CD4-positive, CD25-positive, alpha-beta regulatory T cell (primary cell): Measurements from ENCODE around the gene TGFB1. TPM values are rescaled to one million over a fixed set of nuclear protein-coding genes. Genes with fewer than 3 reads are reported as not detected.

Experiments
- ATAC-seq, 2 donors: fragments of 150-1000 bp; cut with Tn5 transposase; one replicate each; pipeline ENCODE4 v1.10.0; 2021; ENCODE audit warnings: low read depth in 2 of 2, moderate number of reproducible peaks in 2 of 2, moderate library complexity in 1 of 2
- DNase-seq, 3 donors: peaks; one replicate each; pipeline versions ENCODE4 v3.0.0 to v3.0.0-alpha.2; 2012 to 2022; ENCODE audit warnings: mixed read lengths in 1 of 3
- H3K27ac ChIP-seq: one replicate; pipeline ENCODE4 v1.7.0; 2013; ENCODE audit warnings: mild to moderate bottlenecking, low read length; ENCODE audit not compliant: insufficient read depth, poor library complexity, severe bottlenecking
- H3K27me3 ChIP-seq: one replicate; pipeline ENCODE4 v1.7.0; 2013; ENCODE audit warnings: low read length; ENCODE audit not compliant: control insufficient read depth, insufficient read depth
- H3K36me3 ChIP-seq: one replicate; pipeline ENCODE4 v1.7.0; 2013; ENCODE audit warnings: mild to moderate bottlenecking, low read length, moderate library complexity; ENCODE audit not compliant: control insufficient read depth, insufficient read depth
- H3K4me1 ChIP-seq: 2 replicates; pipeline ENCODE4 v1.7.0; 2013; ENCODE audit warnings: mild to moderate bottlenecking, low read length; ENCODE audit not compliant: insufficient read depth, control insufficient read depth, poor library complexity, severe bottlenecking
- H3K4me3 ChIP-seq: one replicate; pipeline ENCODE4 v1.7.0; 2013; ENCODE audit warnings: low read depth, mild to moderate bottlenecking, low read length, moderate library complexity
- H3K9me3 ChIP-seq, 2 experiments: 1 replicate in 1 of 2; 2 replicates in 1 of 2; pipeline ENCODE4 v1.7.0; 2013; ENCODE audit warnings: low read length in 2 of 2, mild to moderate bottlenecking in 1 of 2, moderate library complexity in 1 of 2; ENCODE audit not compliant: control insufficient read depth in 2 of 2
- H3K27ac Mint-ChIP-seq, 3 donors: one replicate each; pipeline ENCODE4 v1.8.0; 2020 to 2022; ENCODE audit warnings: mild to moderate bottlenecking in 3 of 3, mixed read lengths in 3 of 3, moderate library complexity in 2 of 3
- H3K27me3 Mint-ChIP-seq: one replicate; pipeline ENCODE4 v1.8.0; 2022; ENCODE audit warnings: mild to moderate bottlenecking, mixed read lengths
- H3K36me3 Mint-ChIP-seq: one replicate; pipeline ENCODE4 v1.8.0; 2020; ENCODE audit warnings: mixed read lengths
- H3K4me1 Mint-ChIP-seq, 4 donors: one replicate each; pipeline ENCODE4 v1.8.0; 2020 to 2022; ENCODE audit warnings: mixed read lengths in 4 of 4, mild to moderate bottlenecking in 1 of 4
- H3K4me3 Mint-ChIP-seq, 4 donors: one replicate each; pipeline ENCODE4 v1.8.0; 2020 to 2022; ENCODE audit warnings: mild to moderate bottlenecking in 4 of 4, mixed read lengths in 4 of 4, moderate library complexity in 3 of 4
- H3K9me3 Mint-ChIP-seq, 7 donors: one replicate each; pipeline ENCODE4 v1.8.0; 2020 to 2022; ENCODE audit warnings: mixed read lengths in 7 of 7, mild to moderate bottlenecking in 3 of 7, moderate library complexity in 2 of 7
- polyA plus RNA-seq, 4 donors: library from polyadenylated mRNA; unstranded; fragments of 300-500 nt; fragmentation: Illumina TruSeq; gene quantifications; one replicate each; pipeline ENCODE4 v1.2.3, GENCODE V29; 2021
- total RNA-seq: library from RNA; stranded (reverse); gene quantifications from one replicate; pipeline ENCODE4 v1.2.3, GENCODE V29; 2022

The TGFB1 gene
- total and polyA plus RNA-seq, 5 donors from 2014 or later = 31.6 to 414 (median 48.2) TPM

DNA sequence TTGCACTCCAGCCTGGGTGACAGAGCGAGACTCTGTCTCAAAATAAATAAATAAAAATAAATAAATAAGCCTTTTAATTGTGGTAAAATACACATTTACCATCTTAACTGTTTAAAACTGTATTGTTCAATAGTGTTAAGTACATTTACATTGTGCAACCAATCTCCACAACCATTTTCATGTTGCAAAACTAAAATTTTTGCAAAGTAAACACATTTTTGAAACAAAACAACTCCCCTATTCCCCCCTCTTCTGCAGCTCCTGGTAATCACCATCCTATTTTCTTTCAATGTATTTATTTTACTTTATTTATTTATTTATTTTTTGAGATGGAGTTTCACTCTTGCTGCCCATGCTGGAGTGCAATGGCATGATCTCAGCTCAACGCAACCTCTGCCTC, 16.0 kb upstream of the TGFB1 start:
- ATAC-seq (no peak), DNase-seq (no peak)
- no peak overlapping the region for H3K4me3 ChIP-seq
- H3K9me3 ChIP-seq = no peaks in the 10 kb centered on the region
- Mint-ChIP-seq H3K36me3 (no peaks in the 10 kb centered on the region), H3K27ac (no peak overlapping the region), H3K4me1 (peaks cover 0 to 7% (median 1%) of the 10 kb centered on the region in 4 donors), H3K9me3 (no peaks in the 10 kb centered on the region), H3K27me3 (no peaks in the 10 kb centered on the region), H3K4me3 (no peak overlapping the region)
- H3K36me3 ChIP-seq = no peaks in the 10 kb centered on the region
- no peaks in the 10 kb centered on the region for H3K27me3 ChIP-seq
- H3K4me1 ChIP-seq = no peaks in the 10 kb centered on the region
- no peak overlapping the region for H3K27ac ChIP-seq

- peak overlapping the region in 1 of 3 donors; percentile 48 for H3K27ac Mint-ChIP-seq
- no peaks in the 10 kb centered on the region for H3K27me3 ChIP-seq
- H3K4me1 Mint-ChIP-seq = peaks cover 0 to 26% (median 7%) of the 10 kb centered on the region in 4 donors
- H3K27me3 Mint-ChIP-seq = no peaks in the 10 kb centered on the region
- no peaks in the 10 kb centered on the region for H3K36me3 ChIP-seq
- no peaks in the 10 kb centered on the region for H3K9me3 Mint-ChIP-seq
- DNase-seq (no peak), ATAC-seq (no peak)
- H3K36me3 Mint-ChIP-seq = no peaks in the 10 kb centered on the region
- no peak overlapping the region for H3K4me3 ChIP-seq
- H3K27ac ChIP-seq = no peak overlapping the region
- H3K9me3 ChIP-seq = no peaks in the 10 kb centered on the region
- H3K4me3 Mint-ChIP-seq = no peak overlapping the region
- H3K4me1 ChIP-seq = peaks cover 13% of the 10 kb centered on the region
Observed at GRCh38 chr19:41367848-41368301, 14.2 kb upstream of the TGFB1 start.

- Mint-ChIP-seq H3K4me1 (peaks cover 0 to 32% (median 12%) of the 10 kb centered on the region in 4 donors), H3K36me3 (no peaks in the 10 kb centered on the region), H3K9me3 (no peaks in the 10 kb centered on the region), H3K4me3 (peak overlapping the region in 2 of 4 donors; percentile 16 to 93), H3K27me3 (no peaks in the 10 kb centered on the region), H3K27ac (peak overlapping the region; percentile 13 to 62 (median 29))
- no peak overlapping the region for H3K27ac ChIP-seq
- peaks cover 20% of the 10 kb centered on the region for H3K4me1 ChIP-seq
- ATAC-seq (no peak), DNase-seq (peak in 1 of 3 donors; percentile 46)
- no peak overlapping the region for H3K4me3 ChIP-seq
- H3K9me3 ChIP-seq = no peaks in the 10 kb centered on the region
- no peaks in the 10 kb centered on the region for H3K36me3 ChIP-seq
- H3K27me3 ChIP-seq = no peaks in the 10 kb centered on the region
Observed at GRCh38 chr19:41366089-41366488, 12.4 kb upstream of the TGFB1 start.

DNA sequence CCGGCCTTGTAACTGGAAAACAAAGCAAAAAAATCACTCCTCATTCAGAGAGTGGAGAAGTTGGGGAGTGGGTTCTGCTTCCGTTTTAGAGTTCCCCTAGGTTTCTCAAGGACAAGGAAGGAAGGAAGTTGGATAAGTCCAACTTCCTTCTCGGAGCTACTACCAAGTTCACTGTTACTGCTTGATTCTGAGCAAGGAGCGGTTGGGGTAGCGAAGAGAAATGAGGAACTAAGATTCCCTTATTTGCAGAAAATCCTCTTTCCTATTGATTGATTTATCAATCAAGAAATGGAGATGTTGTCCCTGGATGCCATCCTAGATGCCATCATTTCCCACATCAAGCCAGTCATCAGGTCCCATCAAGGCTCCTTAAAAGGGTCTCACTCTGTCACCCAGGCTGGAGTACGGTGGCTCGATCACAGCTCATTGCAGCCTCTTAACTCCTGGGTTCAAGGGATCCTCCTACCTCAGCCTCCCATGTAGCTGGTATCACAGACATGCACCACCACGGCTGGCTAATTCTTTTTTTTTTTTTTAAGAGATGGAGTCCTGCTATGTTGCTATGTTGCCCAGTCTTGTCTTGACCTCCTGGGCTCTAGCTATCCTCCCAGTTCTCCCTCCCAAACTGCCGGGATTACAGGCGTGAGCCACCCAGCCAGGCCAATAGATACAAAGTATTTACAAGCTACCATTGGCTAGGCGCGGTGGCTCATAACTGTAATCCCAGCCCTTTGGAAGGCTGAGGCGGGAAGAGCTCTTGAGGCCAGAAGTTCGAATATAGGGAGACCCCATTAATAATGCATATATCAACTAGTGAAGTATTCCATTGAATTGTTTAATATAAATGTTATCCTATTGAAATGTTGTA, 11.0 kb upstream of the TGFB1 start:
- Mint-ChIP-seq H3K4me1 (peaks cover 0 to 41% (median 14%) of the 10 kb centered on the region in 4 donors), H3K9me3 (no peaks in the 10 kb centered on the region), H3K4me3 (peak overlapping the region; percentile 93 to 98 (median 95)), H3K27ac (peak overlapping the region; percentile 100), H3K27me3 (no peaks in the 10 kb centered on the region), H3K36me3 (no peaks in the 10 kb centered on the region)
- DNase-seq (no peak), ATAC-seq (no peak)
- peaks cover 20% of the 10 kb centered on the region for H3K4me1 ChIP-seq
- H3K4me3 ChIP-seq = peak overlapping the region; percentile 97
- no peaks in the 10 kb centered on the region for H3K27me3 ChIP-seq
- H3K9me3 ChIP-seq = no peaks in the 10 kb centered on the region
- H3K36me3 ChIP-seq = no peaks in the 10 kb centered on the region
- peak overlapping the region; percentile 100 for H3K27ac ChIP-seq

DNA sequence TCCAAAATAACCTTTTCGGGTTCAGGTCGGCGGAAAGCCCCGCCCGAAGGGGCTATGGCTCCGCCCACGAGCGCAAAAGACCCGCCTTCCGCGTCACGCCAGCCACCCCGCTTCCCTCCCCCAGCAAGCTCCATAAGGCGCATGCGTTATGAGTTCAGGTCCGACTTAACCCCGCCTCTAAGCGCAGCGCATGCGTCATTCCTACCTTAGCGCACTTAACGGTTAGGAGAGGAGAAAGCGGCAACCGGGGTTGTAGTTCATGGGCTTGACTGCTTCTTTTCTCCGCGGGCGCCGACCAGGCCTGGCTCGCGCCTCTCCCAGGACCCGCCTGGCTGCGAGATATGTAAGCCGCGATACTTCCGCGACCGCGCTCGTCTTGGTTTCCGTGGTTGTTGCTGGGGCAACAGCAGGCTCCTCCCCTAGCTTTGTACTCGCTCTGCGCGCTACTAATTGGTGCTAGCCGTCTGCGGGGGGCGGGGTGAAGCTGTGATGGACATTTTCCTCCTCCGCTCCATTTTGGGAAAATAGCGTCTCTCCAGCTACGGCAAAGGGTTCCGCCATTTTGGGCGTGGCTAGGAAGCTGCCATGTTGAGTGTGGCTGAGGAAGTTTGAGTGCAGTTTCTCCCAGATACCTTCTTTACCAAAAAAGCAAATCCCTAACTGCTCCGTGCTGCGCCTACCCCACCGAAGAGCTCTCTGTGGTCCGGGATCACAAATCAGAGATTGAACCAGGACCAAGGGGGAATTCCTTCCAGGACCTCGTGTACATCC, 10.2 kb upstream of the TGFB1 start, which contains the start of gene B9D2:
Gene B9D2 (minus strand): TSS at position 397 of the 771 bp plus-strand sequence. CDS start 630 bp downstream, outside the sequence.
- Mint-ChIP-seq H3K4me3 (peak within 1 kb of the TSS; percentile 93 to 98 (median 95)), H3K36me3 (no peaks in the 10 kb centered on the region), H3K27ac (peak within 1 kb of the TSS; percentile 100), H3K27me3 (no peaks in the 10 kb centered on the region), H3K4me1 (peaks cover 0 to 46% (median 18%) of the 10 kb centered on the region in 4 donors), H3K9me3 (no peaks in the 10 kb centered on the region)
- Histone ChIP-seq H3K27me3 (no peaks in the 10 kb centered on the region), H3K4me3 (peak within 1 kb of the TSS; percentile 97), H3K9me3 (no peaks in the 10 kb centered on the region), H3K4me1 (peaks cover 20% of the 10 kb centered on the region), H3K27ac (peak within 1 kb of the TSS; percentile 100), H3K36me3 (no peaks in the 10 kb centered on the region)
- peak; percentile 97 for ATAC-seq
- DNase-seq = peak; percentile 97 to 99 (median 99)

- Histone ChIP-seq H3K4me3 (peak overlapping the region; percentile 97), H3K4me1 (peaks cover 25% of the 10 kb centered on the region), H3K36me3 (no peaks in the 10 kb centered on the region), H3K27ac (peak overlapping the region; percentile 100), H3K9me3 (no peaks in the 10 kb centered on the region), H3K27me3 (no peaks in the 10 kb centered on the region)
- Mint-ChIP-seq H3K27me3 (no peaks in the 10 kb centered on the region), H3K4me1 (peaks cover 2 to 49% (median 21%) of the 10 kb centered on the region in 4 donors), H3K36me3 (no peaks in the 10 kb centered on the region), H3K4me3 (peak overlapping the region; percentile 93 to 98 (median 95)), H3K9me3 (no peaks in the 10 kb centered on the region), H3K27ac (peak overlapping the region; percentile 100)
- ATAC-seq (no peak), DNase-seq (no peak)
Observed at GRCh38 chr19:41363371-41363752, 9.6 kb upstream of the TGFB1 start.

- H3K9me3 ChIP-seq = no peaks in the 10 kb centered on the region
- no peaks in the 10 kb centered on the region for H3K27me3 Mint-ChIP-seq
- H3K4me3 ChIP-seq = peak overlapping the region; percentile 3
- H3K4me1 ChIP-seq = peaks cover 36% of the 10 kb centered on the region
- DNase-seq = no peak
- no peaks in the 10 kb centered on the region for H3K36me3 Mint-ChIP-seq
- H3K27ac Mint-ChIP-seq = peak overlapping the region in 2 of 3 donors; percentile 100
- no peaks in the 10 kb centered on the region for H3K36me3 ChIP-seq
- H3K4me3 Mint-ChIP-seq = peak overlapping the region; percentile 9 to 98 (median 84)
- H3K27ac ChIP-seq = peak overlapping the region; percentile 100
- no peak for ATAC-seq
- no peaks in the 10 kb centered on the region for H3K27me3 ChIP-seq
- H3K9me3 Mint-ChIP-seq = no peaks in the 10 kb centered on the region
- peaks cover 8 to 60% (median 30%) of the 10 kb centered on the region in 4 donors for H3K4me1 Mint-ChIP-seq
Observed at GRCh38 chr19:41362143-41362847, 8.6 kb upstream of the TGFB1 start.
